NCI-H345 treated with DMSO at 0.1 percent for 48 hours (cell line): Measurements from ENCODE around the gene DTNA.
"Not testable (repeated sequence)": the region's sequence is repeated elsewhere in the genome, so short reads cannot be mapped to it uniquely, and the experiment has no call there.

Source experiments
- DNase-seq: peaks from one replicate; lab custom pipeline; 2025; ENCODE audit not compliant: unreplicated experiment; lab: John Stamatoyannopoulos, UW

DTNA gene

DNA sequence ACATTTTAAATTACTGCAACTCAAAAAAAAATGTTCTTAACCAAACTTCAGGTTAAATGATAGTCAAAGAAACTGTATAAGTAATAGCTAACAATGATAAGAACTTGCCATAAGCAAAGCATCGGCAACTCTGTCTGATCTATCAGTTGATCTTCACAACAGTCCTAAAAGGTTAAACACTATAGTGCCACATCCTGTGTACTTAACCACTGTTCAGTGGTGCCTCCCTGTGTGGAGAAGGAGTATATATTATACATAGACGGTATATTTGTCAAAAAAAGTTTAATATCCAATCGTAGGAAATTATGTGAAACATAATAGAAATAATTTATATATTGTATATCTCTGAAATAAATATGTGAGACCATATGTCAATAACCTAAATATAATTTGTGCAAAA is 13.0 kb downstream of the DTNA start:
- DNase-seq: no peak

DNA sequence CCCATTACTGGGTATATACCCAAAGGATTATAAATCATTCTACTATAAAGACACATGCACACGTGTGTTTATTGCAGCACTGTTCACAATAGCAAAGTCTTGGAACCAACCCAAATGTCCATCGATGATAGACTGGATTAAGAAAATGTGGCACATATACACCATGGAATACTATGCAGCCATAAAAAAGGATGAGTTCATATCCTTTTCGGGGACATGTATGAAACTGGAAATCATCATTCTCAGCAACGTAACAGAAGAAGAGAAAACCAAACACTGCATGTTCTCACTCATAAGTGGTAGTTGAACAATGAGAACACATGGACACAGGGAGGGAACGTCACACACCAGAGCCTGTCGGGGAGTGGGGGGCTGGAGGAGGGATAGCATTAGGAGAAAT is 15.6 kb downstream of the DTNA start:
- DNase-seq: not testable (repeated sequence)

GRCh38 chr18:34726286-34727004 is 16.3 kb downstream of the DTNA start:
- no peak for DNase-seq

DNA sequence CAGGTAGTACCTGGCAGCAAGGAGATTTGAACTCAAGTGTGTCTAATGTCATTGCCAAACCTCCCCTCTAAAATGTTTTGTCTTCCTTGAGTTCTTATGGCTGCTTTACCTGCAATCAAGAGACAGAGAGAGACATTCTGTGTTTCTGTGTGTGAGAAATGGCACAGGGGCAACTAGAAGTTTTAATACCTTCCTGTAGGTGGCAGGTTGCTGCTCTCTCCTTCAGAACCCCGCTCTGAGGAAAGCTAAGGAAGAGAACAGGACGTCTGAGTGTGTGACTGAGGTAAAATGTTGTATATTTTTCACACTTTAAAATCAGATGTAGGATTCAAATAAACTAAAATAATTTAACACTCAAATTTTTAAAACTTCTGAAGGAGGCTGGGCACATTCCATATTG is 19.2 kb downstream of the DTNA start:
- DNase-seq: no peak

GRCh38 chr18:34729740-34730355 is 19.8 kb downstream of the DTNA start:
- no peak for DNase-seq

DNA sequence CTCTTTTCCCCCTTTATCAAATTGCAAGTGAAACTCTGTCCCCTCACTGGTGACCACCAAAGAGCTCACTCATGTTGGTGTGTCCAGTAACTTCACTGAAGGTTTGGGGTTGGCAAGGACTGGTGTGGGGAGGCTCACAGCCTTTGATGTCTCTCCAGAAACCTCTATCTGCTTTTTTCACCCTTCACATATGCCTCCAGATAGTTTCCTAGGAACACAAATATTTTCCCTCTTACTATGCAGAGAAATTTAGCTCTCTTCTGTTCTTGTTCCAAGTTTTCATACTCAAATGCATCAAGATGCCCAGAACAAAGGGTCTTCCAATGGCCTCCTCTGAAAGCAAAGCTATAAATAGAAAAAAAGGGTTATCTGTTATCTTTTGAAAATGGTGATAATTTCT is 20.7 kb downstream of the DTNA start:
- DNase-seq: no peak

- DNase-seq: no peak
Measured at GRCh38 chr18:34734056-34734455, 24.0 kb downstream of the DTNA start.

GRCh38 chr18:34734526-34734925 is 24.4 kb downstream of the DTNA start:
- not testable (repeated sequence) for DNase-seq

- DNase-seq: no peak
Measured at GRCh38 chr18:34738175-34738894, 28.2 kb downstream of the DTNA start.

- no peak for DNase-seq
Measured at GRCh38 chr18:34740101-34740500, 30.0 kb downstream of the DTNA start.

GRCh38 chr18:34740724-34741123 is 30.6 kb downstream of the DTNA start:
- no peak for DNase-seq

DNA sequence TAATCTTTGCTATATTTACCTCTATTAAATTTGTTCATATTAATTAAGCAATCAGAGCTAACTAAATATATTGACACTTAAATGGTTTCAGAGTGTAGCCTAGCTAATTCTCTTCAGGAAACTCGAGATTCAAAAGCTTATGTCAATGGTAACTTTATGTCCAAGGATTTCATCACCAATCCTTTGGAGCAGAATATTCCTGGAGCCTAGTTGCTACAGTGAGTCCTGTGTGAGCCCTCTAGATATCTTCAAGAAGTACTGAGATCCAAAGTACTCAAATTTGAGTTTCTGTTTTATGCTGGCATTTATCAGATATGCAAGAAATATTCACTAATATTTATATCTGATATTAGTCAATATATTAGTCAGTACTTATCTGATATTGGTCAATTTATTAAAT is 31.3 kb downstream of the DTNA start:
- DNase-seq: no peak

GRCh38 chr18:34742891-34743341 is 32.8 kb downstream of the DTNA start:
- no peak for DNase-seq

DNA sequence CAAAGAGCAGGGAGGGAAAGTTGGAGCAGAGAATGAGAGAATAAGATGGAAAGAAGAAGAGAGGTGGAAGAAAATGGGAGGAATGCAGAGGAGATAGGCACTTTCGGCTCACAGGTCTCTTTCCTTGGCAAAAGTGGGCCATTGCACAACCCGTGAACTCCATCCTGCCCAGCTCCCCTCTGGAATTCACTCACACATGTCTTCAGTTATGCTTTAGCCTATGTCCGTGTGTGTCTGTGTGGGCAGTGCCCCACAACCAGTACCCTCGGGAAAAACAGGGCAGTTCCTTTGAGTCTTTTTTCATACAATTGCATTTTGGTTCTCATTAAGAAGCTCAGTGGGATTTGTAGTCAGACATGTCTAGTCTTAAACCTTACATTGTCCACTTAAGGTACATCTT is 34.5 kb downstream of the DTNA start:
- no peak for DNase-seq

- DNase-seq: no peak
Measured at GRCh38 chr18:34746614-34747013, 36.5 kb downstream of the DTNA start.

GRCh38 chr18:34749721-34750120 is 39.6 kb downstream of the DTNA start:
- DNase-seq: no peak

- DNase-seq: no peak
Measured at GRCh38 chr18:34752056-34752455, 42.0 kb downstream of the DTNA start.

- no peak for DNase-seq
Measured at GRCh38 chr18:34754300-34754699, 44.2 kb downstream of the DTNA start.

- no peak for DNase-seq
Measured at GRCh38 chr18:34757666-34758065, 47.6 kb downstream of the DTNA start.

GRCh38 chr18:34758378-34758948 is 48.4 kb downstream of the DTNA start:
- DNase-seq: no peak

DNA sequence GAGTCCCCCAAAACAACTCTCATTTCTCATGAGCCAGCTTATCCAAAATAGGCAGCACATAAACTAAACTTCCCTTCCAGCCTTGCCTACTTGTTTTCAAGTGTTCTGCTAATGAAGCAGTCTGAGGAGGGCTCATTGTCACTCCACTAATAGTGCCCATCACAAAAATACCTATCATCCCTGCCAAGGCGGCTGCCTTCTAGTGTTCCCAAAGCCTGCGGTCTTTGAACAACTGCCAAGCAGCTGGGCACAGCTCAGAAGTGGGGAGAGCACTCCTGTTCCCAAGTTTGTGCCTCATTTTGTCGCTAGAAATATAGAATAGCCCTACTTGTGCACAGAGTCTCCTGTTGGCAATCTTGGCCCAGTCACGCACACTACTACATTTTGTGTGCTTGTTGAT is 50.3 kb downstream of the DTNA start:
- DNase-seq: no peak

- DNase-seq: no peak
Measured at GRCh38 chr18:34764451-34764850, 54.4 kb downstream of the DTNA start.
